OCI-LY1 (cell line): ENCODE results near the gene NBPF20.
"Not testable (repeated sequence)": the region's sequence is repeated elsewhere in the genome, so short reads cannot be mapped to it uniquely, and the experiment has no call there.

Experiments
- EZH2 ChIP-seq: fragments of 200-600 bp; sonication (generic), shearing (Covaris generic); IDR thresholded peaks from 2 replicates; pipeline ENCODE4 v1.8.0; 2017; ENCODE audit warnings: borderline replicate concordance, mixed run types, mild to moderate bottlenecking, antibody characterized with exemption, low read length, moderate library complexity, mixed read lengths
- TF ChIP-seq, protein P1 (sequence below): fragments of 200-600 bp; sonication (generic), shearing (Covaris generic); IDR thresholded peaks from 2 replicates; pipeline ENCODE4 v1.5.1; 2017; ENCODE audit warnings: mild to moderate bottlenecking, antibody characterized with exemption, low read length, moderate library complexity, mixed read lengths

- TF ChIP-seq, protein P1, sequence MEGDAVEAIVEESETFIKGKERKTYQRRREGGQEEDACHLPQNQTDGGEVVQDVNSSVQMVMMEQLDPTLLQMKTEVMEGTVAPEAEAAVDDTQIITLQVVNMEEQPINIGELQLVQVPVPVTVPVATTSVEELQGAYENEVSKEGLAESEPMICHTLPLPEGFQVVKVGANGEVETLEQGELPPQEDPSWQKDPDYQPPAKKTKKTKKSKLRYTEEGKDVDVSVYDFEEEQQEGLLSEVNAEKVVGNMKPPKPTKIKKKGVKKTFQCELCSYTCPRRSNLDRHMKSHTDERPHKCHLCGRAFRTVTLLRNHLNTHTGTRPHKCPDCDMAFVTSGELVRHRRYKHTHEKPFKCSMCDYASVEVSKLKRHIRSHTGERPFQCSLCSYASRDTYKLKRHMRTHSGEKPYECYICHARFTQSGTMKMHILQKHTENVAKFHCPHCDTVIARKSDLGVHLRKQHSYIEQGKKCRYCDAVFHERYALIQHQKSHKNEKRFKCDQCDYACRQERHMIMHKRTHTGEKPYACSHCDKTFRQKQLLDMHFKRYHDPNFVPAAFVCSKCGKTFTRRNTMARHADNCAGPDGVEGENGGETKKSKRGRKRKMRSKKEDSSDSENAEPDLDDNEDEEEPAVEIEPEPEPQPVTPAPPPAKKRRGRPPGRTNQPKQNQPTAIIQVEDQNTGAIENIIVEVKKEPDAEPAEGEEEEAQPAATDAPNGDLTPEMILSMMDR, result not testable (repeated sequence)
- TF ChIP-seq EZH2, result not testable (repeated sequence)
Observed at GRCh38 chr1:145472731-145473130, 47.3 kb upstream of the NBPF20 start.
